GM23248 (cell line): Measurements from ENCODE around the gene TIMP4. TPM values are rescaled to one million over a fixed set of nuclear protein-coding genes. Genes with fewer than 3 reads are reported as not detected.

Source experiments
- DNase-seq: peaks from one replicate; pipeline ENCODE4 v3.0.0-alpha.2; 2015
- H2AFZ ChIP-seq: fragments of 200-600 bp; sonication (generic); 2 replicates; pipeline ENCODE4 v1.6.1; 2016; ENCODE audit warnings: antibody characterized with exemption
- H3F3A ChIP-seq: fragments of 200-600 bp; sonication (generic); 2 replicates; pipeline ENCODE4 v1.6.1; 2016; ENCODE audit warnings: mild to moderate bottlenecking, antibody characterized with exemption, mixed run types; ENCODE audit not compliant: insufficient read depth
- H3K27ac ChIP-seq: fragments of 200-600 bp; sonication (generic); 2 replicates; pipeline ENCODE4 v1.5.1; 2016; ENCODE audit warnings: mild to moderate bottlenecking
- H3K27me3 ChIP-seq: fragments of 200-600 bp; sonication (generic); replicated peaks from 2 replicates; pipeline ENCODE4 v1.6.1; 2016; ENCODE audit warnings: mild to moderate bottlenecking; ENCODE audit not compliant: insufficient read depth
- H3K36me3 ChIP-seq: fragments of 200-600 bp; sonication (generic); 2 replicates; pipeline ENCODE4 v1.6.1; 2016; ENCODE audit warnings: low read depth, mild to moderate bottlenecking
- H3K4me1 ChIP-seq: fragments of 200-600 bp; sonication (generic); 2 replicates; pipeline ENCODE4 v1.6.1; 2016; ENCODE audit warnings: mild to moderate bottlenecking; ENCODE audit not compliant: insufficient read depth
- H3K4me2 ChIP-seq: fragments of 200-600 bp; sonication (generic); one replicate; pipeline ENCODE4 v1.6.1; 2016; ENCODE audit warnings: mild to moderate bottlenecking; ENCODE audit not compliant: unreplicated experiment
- H3K4me3 ChIP-seq: fragments of 200-600 bp; sonication (generic); 2 replicates; pipeline ENCODE4 v1.5.1; 2016; ENCODE audit warnings: mild to moderate bottlenecking
- H3K79me2 ChIP-seq: fragments of 200-600 bp; sonication (generic); 2 replicates; pipeline ENCODE4 v1.6.1; 2016; ENCODE audit warnings: mild to moderate bottlenecking; ENCODE audit not compliant: insufficient read depth
- H3K9ac ChIP-seq: fragments of 200-600 bp; sonication (generic); 2 replicates; pipeline ENCODE4 v1.6.1; 2016; ENCODE audit warnings: mild to moderate bottlenecking
- H3K9me2 ChIP-seq: fragments of 200-600 bp; sonication (generic); 2 replicates; pipeline ENCODE4 v1.6.1; 2016; ENCODE audit warnings: mixed run types, mild to moderate bottlenecking, moderate library complexity; ENCODE audit not compliant: insufficient read depth
- H3K9me3 ChIP-seq: fragments of 200-600 bp; sonication (generic); one replicate; pipeline ENCODE4 v1.6.1; 2017; ENCODE audit warnings: low read depth
- H4K20me1 ChIP-seq: fragments of 200-600 bp; sonication (generic); 2 replicates; pipeline ENCODE4 v1.6.0; 2016; ENCODE audit not compliant: insufficient read depth
- EZH2 ChIP-seq: fragments of 200-600 bp; sonication (generic); IDR thresholded peaks from 2 replicates; pipeline ENCODE4 v1.6.1; 2018; ENCODE audit warnings: antibody characterized with exemption, mild to moderate bottlenecking; ENCODE audit not compliant: insufficient read depth, poor library complexity, severe bottlenecking
- EZH2phosphoT487 ChIP-seq: fragments of 200-600 bp; sonication (generic); IDR thresholded peaks from 2 replicates; pipeline ENCODE4 v1.6.1; 2018; ENCODE audit warnings: antibody characterized with exemption, moderate library complexity, mild to moderate bottlenecking, low read depth; ENCODE audit not compliant: insufficient read depth
- WGBS, 2 experiments: methylation state at CpG; one replicate each; pipeline ENCODE4 v1.1.6; 2015 to 2017; ENCODE audit warnings: low lambda C conversion rate in 2 of 2, low coverage in 1 of 2; ENCODE audit errors: missing lambda C conversion rate in 2 of 2; 5-methylcytosine and 5-hydroxymethylcytosine counted together
- in situ Hi-C: fragments of 300-500 bp; cut with MboI; formaldehyde crosslinking; loops from 2 replicates; pipeline ENCODE4 v1.15.0; 2020
- polyA plus RNA-seq: library from polyadenylated mRNA; unstranded; fragments of >200 nt; fragmentation: Nextera tagmentation; extraction: Ambion mirVana; gene quantifications from 2 replicates; pipeline ENCODE4 v1.2.1, GENCODE V29; 2016
- total RNA-seq: library from RNA; depleted of rRNA; stranded (reverse); fragments of >200 nt; shearing (Covaris generic); gene quantifications from 2 replicates; pipeline ENCODE4 v1.2.3, GENCODE V29; 2014

Gene TIMP4
- total and polyA plus RNA-seq, 2 experiments from 2014 or later, result 0.54 TPM; not detected in 1

DNA sequence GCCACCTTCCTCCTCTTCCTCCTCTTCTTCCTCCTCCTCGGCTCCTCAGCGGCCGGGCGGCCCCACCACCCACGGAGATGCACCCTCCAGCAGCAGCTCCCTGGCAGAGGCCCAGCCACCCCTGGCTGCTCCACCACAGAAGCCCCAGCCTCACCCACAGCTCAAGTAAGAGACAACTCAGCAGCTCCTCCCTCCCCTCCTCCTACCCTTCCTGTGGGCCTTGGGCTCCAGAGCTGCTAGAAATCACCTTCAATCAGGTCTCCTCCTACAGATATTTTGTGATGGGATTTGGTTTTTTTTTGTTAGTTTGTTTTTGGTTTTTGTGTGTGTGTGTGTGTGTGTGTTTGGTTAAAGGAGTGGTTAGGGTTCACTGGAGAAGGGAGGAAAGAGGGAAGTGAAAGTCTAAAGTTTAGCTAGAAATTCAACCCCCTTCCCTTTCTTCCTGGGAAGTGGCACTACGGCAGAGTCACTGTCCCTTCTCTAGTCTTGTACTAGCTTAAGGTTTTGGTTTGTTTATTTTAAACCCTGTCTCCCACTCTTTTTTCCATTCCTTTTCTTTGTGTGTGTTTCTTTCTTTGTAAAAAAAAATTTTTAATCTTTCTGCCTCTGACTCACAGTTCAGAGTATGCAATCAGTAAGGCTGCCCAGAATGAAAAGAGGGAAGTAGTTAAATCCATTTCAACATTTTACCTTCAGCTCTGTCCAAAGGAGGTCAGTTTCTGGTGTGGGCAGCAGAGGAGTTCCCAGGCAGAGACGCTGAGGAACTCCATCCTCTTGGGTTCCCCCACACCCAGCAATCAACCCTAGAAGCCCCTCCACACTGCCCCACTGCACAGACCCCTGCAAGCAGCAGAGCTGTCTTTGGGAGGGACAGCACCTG, 29.0 kb upstream of the TIMP4 start:
- DNase-seq, result peak; percentile 77

DNA sequence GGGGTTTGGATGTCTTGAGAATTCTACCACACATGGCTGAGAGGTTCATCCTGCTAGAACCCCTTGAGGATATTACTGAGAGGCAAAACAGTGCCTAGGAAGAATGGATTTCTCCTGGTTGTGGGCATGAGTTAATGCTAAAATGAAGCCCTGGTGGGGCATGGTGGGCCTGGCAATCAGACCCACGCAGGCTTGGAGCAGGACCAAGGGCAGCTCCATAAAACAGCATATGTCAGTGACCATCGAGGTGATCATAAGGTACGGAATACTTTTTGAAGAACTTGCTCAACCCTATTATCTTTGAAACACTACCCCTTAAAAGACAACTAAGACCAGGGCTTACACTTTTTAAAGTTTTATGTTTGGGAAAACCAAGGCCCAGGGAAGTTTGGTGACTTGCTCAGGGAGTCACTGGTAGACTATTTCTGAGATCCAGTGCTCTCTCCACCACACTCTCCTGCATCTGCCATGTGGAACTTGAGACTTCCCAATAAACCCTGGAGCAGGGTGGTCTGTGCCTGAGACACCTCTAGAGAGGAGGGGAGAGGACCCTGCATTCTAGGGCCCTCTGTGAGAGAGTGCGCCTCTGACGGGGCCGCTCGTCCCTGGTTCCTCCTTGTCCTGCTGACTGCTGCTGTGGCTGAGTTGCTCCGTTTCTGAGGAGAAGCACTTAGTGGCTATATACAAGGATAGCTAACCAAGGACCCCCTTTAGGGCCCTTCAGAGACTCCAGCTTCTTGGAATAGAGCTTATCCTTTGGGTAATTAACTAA, 28.0 kb upstream of the TIMP4 start:
- H3K27me3 ChIP-seq, result no peaks in the 10 kb centered on the region
- DNase-seq, result no peak
- H3K4me3 ChIP-seq, result no peak overlapping the region
- H3K9me2 ChIP-seq, result no peaks in the 10 kb centered on the region
- no peak overlapping the region for H3K4me2 ChIP-seq
- TF ChIP-seq EZH2 (no peak), EZH2phosphoT487 (no peak)
- no peaks in the 10 kb centered on the region for H3K9me3 ChIP-seq
- peaks cover 20% of the 10 kb centered on the region for H3K4me1 ChIP-seq
- peaks cover 10% of the 10 kb centered on the region; the same call in 1 of the 2 replicates for H3F3A ChIP-seq
- no peaks in the 10 kb centered on the region for H3K79me2 ChIP-seq
- WGBS, 2 experiments, result 91 to 96% methylated on average over 8 of the region's 8 CpGs
- in situ Hi-C loops, result no loop called here
- no peak overlapping the region for H3K9ac ChIP-seq
- H3K27ac ChIP-seq, result no peak overlapping the region
- H3K36me3 ChIP-seq, result no peaks in the 10 kb centered on the region
- no peak overlapping the region for H2AFZ ChIP-seq
- no peaks in the 10 kb centered on the region for H4K20me1 ChIP-seq

More for the DNA sequence above, 29.0 kb upstream of the TIMP4 start:
- peak overlapping the region; percentile 65 for H3K27ac ChIP-seq
- H3K4me3 ChIP-seq, result peak overlapping the region; percentile 40
- WGBS, 2 experiments, result 34 to 37% methylated on average over 7 of the region's 7 CpGs
- H3K36me3 ChIP-seq, result no peaks in the 10 kb centered on the region
- H4K20me1 ChIP-seq, result no peaks in the 10 kb centered on the region
- peaks cover 21% of the 10 kb centered on the region for H3K4me1 ChIP-seq
- H3K9me3 ChIP-seq, result no peaks in the 10 kb centered on the region
- H3K27me3 ChIP-seq, result no peaks in the 10 kb centered on the region
- H3F3A ChIP-seq, result peaks cover 11% of the 10 kb centered on the region; the same call in 1 of the 2 replicates
- in situ Hi-C loops, result no loop called here
- H3K9ac ChIP-seq, result peak overlapping the region; percentile 66
- TF ChIP-seq EZH2 (no peak), EZH2phosphoT487 (no peak)
- no peaks in the 10 kb centered on the region for H3K79me2 ChIP-seq
- H3K4me2 ChIP-seq, result peak overlapping the region; percentile 57
- no peaks in the 10 kb centered on the region for H3K9me2 ChIP-seq
- H2AFZ ChIP-seq, result peak overlapping the region; percentile 77

DNA sequence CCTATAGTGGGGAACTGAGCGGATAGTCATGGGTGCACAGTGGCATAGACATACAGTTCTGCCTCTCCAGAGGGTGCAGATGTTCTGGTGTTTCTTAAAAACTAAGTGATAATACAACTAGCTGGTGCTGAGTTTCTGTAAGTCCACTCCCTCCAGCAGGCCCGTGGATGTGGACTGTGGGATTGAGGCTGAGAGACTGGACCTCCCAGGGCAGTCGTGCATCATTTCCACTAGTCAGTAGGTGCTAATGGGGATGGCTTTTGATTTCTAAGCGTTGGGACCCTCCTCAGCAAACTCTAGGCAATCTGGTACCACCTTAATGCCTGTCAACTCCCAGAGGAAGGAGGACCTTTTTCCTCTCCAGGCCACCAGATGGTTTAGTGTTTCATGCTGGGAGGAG, 27.3 kb upstream of the TIMP4 start:
- Histone ChIP-seq H3K9me3 (no peaks in the 10 kb centered on the region), H3K36me3 (no peaks in the 10 kb centered on the region), H4K20me1 (no peaks in the 10 kb centered on the region), H3K9ac (no peak overlapping the region), H2AFZ (no peak overlapping the region), H3K79me2 (no peaks in the 10 kb centered on the region), H3F3A (peaks cover 10% of the 10 kb centered on the region; the same call in 1 of the 2 replicates), H3K4me3 (no peak overlapping the region), H3K4me2 (no peak overlapping the region), H3K27ac (no peak overlapping the region), H3K9me2 (no peaks in the 10 kb centered on the region), H3K4me1 (peaks cover 20% of the 10 kb centered on the region), H3K27me3 (no peaks in the 10 kb centered on the region)
- in situ Hi-C loops, result no loop called here
- DNase-seq, result no peak
- 74 to 79% methylated on average over 4 of the region's 4 CpGs for WGBS, 2 experiments
- TF ChIP-seq EZH2 (no peak), EZH2phosphoT487 (no peak)

DNA sequence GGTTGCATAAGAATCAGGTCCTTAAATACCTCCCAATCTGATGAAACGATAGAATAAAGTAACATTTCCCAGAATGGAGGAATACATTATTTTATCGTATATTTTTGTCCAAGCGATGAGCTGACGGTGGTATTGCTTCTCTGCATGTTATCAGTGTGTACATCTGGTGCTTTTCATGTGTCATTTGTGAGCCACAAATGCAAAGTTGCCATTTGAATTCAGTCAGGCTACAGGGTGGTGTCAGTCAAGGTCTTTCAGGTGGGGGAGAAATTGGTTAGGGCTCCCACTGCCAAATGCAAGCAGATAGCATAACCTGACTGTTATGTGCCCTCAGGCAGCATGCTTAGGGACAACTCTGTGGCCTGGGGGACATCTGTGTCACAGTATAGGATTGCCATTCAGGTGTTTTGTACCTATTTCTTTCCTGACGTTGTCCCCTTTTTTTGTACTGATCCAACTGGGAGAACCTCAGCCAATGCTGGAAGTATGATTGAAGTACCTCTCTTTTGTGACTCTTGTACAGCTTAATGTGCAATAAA, 26.5 kb upstream of the TIMP4 start:
- Histone ChIP-seq H3K79me2 (no peaks in the 10 kb centered on the region), H3K4me3 (no peak overlapping the region), H3K9me2 (no peaks in the 10 kb centered on the region), H3K27me3 (no peaks in the 10 kb centered on the region), H2AFZ (no peak overlapping the region), H3K4me1 (peaks cover 20% of the 10 kb centered on the region), H3K27ac (no peak overlapping the region), H3K9ac (no peak overlapping the region), H3F3A (peaks cover 10% of the 10 kb centered on the region; the same call in 1 of the 2 replicates), H3K36me3 (no peaks in the 10 kb centered on the region), H3K4me2 (no peak overlapping the region), H4K20me1 (no peaks in the 10 kb centered on the region), H3K9me3 (no peaks in the 10 kb centered on the region)
- in situ Hi-C loops, result no loop called here
- no peak for DNase-seq
- 97 to 99% methylated on average over 5 of the region's 5 CpGs for WGBS, 2 experiments
- TF ChIP-seq EZH2phosphoT487 (no peak), EZH2 (no peak)
